WI38 (cell line): ENCODE results near the gene C11orf42.

Experiments
- H3K4me3 ChIP-seq: 2 replicates; pipeline ENCODE4 v1.5.1; 2011; ENCODE audit warnings: low read depth, mild to moderate bottlenecking, control low read depth, low read length
- CTCF ChIP-seq: IDR thresholded peaks from 2 replicates; pipeline ENCODE4 v1.5.1; 2012; ENCODE audit warnings: low read depth, mild to moderate bottlenecking, control low read depth, low read length

The C11orf42 gene

GRCh38 chr11:6253197-6253596 lies 47.8 kb downstream of the C11orf42 start:
- no peak overlapping the region for H3K4me3 ChIP-seq
- TF ChIP-seq CTCF: no peak

GRCh38 chr11:6258141-6258540 lies 52.8 kb downstream of the C11orf42 start:
- no peak overlapping the region for H3K4me3 ChIP-seq
- no peak for TF ChIP-seq CTCF

- TF ChIP-seq CTCF: no peak
- no peak overlapping the region for H3K4me3 ChIP-seq
These were observed 53.3 kb downstream of the C11orf42 start for GRCh38 chr11:6258571-6259081.

GRCh38 chr11:6260207-6260726 lies 54.9 kb downstream of the C11orf42 start:
- H3K4me3 ChIP-seq: no peak overlapping the region
- no peak for TF ChIP-seq CTCF
